ENCODE measurements around the gene RBM34. TPM values are rescaled to one million over a fixed set of nuclear protein-coding genes. Genes with fewer than 3 reads are reported as not detected.

RBM34 gene
- total and polyA plus RNA-seq, 4 donors = 51.0 to 71.7 (median 54.7) TPM

DNA sequence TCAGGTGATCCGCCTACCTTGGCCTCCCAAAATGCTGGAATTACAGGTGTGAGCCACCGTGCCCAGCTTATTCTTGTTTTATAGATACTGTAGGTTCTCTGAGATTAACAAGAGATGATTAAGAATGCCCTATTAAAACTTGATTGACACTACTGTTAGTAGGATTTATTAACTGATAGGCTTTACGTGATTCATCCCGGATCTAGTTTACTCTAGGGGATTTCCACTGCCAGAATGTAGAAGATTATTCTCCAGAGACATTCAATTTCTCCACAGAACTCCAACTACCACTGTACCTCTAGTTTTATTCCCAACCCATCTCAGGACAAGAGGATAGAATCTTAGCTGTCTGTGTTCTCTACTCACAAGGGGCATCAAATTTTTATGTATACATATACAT lies 26.3 kb upstream of the RBM34 start:
- Histone ChIP-seq H3K4me1 (ENCODE audit: control insufficient read depth in 1 of 2, insufficient read depth in 2 of 2, low read length in 2 of 2) (peaks cover 0 to 3% of the 10 kb centered on the region in 2 donors), H3K27me3 (ENCODE audit: control insufficient read depth in 1 of 2, insufficient read depth in 2 of 2, low read length in 1 of 2) (no peaks in the 10 kb centered on the region), H3K27ac (ENCODE audit: low read depth in 1 of 2, low read length in 2 of 2) (no peak overlapping the region), H3K9me3 (ENCODE audit: control insufficient read depth, low read length) (no peaks in the 10 kb centered on the region), H3K36me3 (ENCODE audit: control insufficient read depth in 1 of 2, insufficient read depth in 2 of 2, low read length in 1 of 2) (no peaks in the 10 kb centered on the region), H3K4me3 (ENCODE audit: low read length in 2 of 2) (no peak overlapping the region)
- DNase-seq (no peak), ATAC-seq (ENCODE audit: low FRiP score) (no peak)
- 86 to 87% methylated on average over 4 of the region's 4 CpGs for WGBS, 2 donors
- intact Hi-C loops (cut with DNase I) = no loop called here

DNA sequence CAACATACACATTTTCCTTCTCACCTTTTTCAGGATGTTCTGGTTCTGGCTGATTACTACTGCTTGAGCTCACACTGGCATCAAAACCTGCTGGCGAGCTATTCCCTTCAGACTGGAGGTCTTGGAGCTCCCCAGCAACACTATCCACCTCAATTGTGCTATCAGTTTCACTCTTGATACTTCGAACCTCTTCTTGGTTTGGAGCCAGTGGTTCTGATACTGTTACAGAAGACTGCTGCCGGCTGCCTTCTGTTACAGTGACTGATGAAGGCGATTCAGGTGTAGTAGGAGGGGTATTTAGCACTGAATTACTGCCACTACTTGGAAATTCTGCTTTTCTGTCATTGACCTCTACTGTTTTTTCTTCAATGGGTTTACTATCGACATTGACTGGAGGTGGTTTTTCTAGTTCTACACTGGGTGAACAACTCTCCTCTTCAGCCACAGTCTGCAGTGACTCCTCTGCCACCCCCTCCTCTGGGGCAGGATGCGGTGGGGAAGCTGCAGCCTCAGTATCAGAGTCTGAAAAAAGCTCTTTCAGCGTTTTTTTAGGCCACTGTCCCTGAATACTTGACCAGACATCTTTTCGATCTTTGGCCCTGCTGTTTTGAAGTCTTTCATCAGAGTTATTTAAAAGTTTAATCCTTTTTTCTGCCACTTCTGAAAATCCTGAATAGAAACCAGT lies 20.7 kb upstream of the RBM34 start:
- Histone ChIP-seq H3K4me1 (ENCODE audit: control insufficient read depth in 1 of 2, insufficient read depth in 2 of 2, low read length in 2 of 2) (no peaks in the 10 kb centered on the region), H3K9me3 (ENCODE audit: control insufficient read depth, low read length) (no peaks in the 10 kb centered on the region), H3K27me3 (ENCODE audit: control insufficient read depth in 1 of 2, insufficient read depth in 2 of 2, low read length in 1 of 2) (no peaks in the 10 kb centered on the region), H3K27ac (ENCODE audit: low read depth in 1 of 2, low read length in 2 of 2) (no peak overlapping the region), H3K36me3 (ENCODE audit: control insufficient read depth in 1 of 2, insufficient read depth in 2 of 2, low read length in 1 of 2) (peaks cover 0 to 3% of the 10 kb centered on the region in 2 donors), H3K4me3 (ENCODE audit: low read length in 2 of 2) (no peak overlapping the region)
- intact Hi-C loops (cut with DNase I) = no loop called here
- DNase-seq (no peak), ATAC-seq (ENCODE audit: low FRiP score) (no peak)
- WGBS, 2 donors = 77 to 81% methylated on average over 8 of the region's 8 CpGs

DNA sequence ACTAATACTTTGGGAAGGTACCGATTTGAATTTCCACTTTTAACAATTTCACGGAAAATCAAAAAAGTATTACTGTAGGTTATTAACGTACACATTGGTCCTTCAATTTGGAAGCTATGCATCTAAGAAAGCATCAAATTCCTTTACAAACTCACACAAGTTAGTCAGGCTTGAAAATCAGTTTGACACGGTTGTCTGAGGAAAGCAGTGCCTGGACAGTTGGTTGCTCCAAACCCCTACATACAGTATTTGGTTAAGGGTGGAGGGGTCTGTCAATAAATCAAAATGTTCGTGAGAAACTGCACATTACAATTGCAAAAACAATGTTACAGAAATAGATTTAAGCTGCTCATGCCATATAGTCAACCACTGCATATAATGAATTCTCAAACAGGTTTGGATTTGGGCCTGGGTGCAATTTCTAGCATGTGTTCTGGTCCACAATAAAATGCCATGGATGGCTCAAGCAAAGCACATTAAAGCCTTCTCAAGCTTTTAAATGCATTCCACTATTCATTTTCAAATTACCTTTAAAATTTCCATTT lies 19.9 kb upstream of the RBM34 start:
- 64 to 72% methylated on average over 5 of the region's 5 CpGs for WGBS, 2 donors
- Histone ChIP-seq H3K4me3 (ENCODE audit: low read length in 2 of 2) (no peak overlapping the region), H3K27me3 (ENCODE audit: control insufficient read depth in 1 of 2, insufficient read depth in 2 of 2, low read length in 1 of 2) (no peaks in the 10 kb centered on the region), H3K4me1 (ENCODE audit: control insufficient read depth in 1 of 2, insufficient read depth in 2 of 2, low read length in 2 of 2) (no peaks in the 10 kb centered on the region), H3K9me3 (ENCODE audit: control insufficient read depth, low read length) (no peaks in the 10 kb centered on the region), H3K36me3 (ENCODE audit: control insufficient read depth in 1 of 2, insufficient read depth in 2 of 2, low read length in 1 of 2) (peaks cover 0 to 3% of the 10 kb centered on the region in 2 donors), H3K27ac (ENCODE audit: low read depth in 1 of 2, low read length in 2 of 2) (no peak overlapping the region)
- intact Hi-C loops (cut with DNase I) = no loop called here
- DNase-seq (no peak), ATAC-seq (ENCODE audit: low FRiP score) (no peak)

DNA sequence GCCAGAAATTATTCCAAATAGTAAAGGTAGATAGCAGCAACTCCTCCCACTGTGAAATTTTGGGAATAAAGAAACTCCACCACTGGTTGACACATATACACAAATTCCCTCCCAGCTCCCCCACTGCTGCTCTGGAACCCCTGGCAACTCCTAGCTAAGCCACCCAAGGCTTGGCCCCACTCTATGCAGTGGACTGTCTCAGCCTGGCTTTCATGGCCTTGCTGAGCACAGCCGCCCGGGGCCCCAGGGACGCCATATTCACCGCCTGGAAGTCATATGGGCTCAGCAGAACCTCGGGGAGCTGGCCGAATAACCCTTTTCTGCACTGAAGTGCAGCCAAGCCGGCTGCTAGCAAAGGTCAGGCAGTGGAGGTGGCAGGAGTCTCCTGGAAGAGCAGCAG lies 15.4 kb upstream of the RBM34 start:
- ATAC-seq (ENCODE audit: low FRiP score) = no peak

DNA sequence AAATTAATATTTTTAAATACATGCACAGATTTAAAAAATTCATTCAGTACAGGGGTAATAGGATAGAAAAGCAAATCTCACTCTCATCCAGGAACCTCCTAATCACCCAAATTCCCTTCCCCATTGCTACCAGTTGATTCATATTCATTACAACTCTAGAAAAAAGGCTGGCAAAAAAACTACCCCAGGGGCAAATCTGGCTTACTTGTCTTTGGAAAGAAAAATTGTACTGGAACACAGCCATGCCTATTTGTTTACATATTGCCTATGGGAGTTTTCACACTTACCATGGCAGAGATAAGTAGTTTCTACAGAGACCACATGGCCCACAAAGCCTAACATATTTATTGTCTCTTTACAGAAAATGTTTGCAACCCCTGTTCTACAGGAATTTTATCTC lies 8.9 kb upstream of the RBM34 start:
- no peaks in the 10 kb centered on the region for H3K36me3 ChIP-seq (ENCODE audit: control insufficient read depth in 1 of 2, insufficient read depth in 2 of 2, low read length in 1 of 2)
- H3K27ac ChIP-seq (ENCODE audit: low read depth in 1 of 2, low read length in 2 of 2) = no peak overlapping the region
- intact Hi-C loops (cut with DNase I) = loop anchor here in 1 of 2 donors (10.0 kb wide), 1 partner anchor 245 kb away; no protein-coding TSS in a partner anchor
- H3K4me1 ChIP-seq (ENCODE audit: control insufficient read depth in 1 of 2, insufficient read depth in 2 of 2, low read length in 2 of 2) = no peaks in the 10 kb centered on the region
- no peaks in the 10 kb centered on the region for H3K9me3 ChIP-seq (ENCODE audit: control insufficient read depth, low read length)
- DNase-seq (no peak), ATAC-seq (ENCODE audit: low FRiP score) (no peak)
- no peaks in the 10 kb centered on the region for H3K27me3 ChIP-seq (ENCODE audit: control insufficient read depth in 1 of 2, insufficient read depth in 2 of 2, low read length in 1 of 2)
- no peak overlapping the region for H3K4me3 ChIP-seq (ENCODE audit: low read length in 2 of 2)

More for the DNA sequence above, 15.4 kb upstream of the RBM34 start:
- no peaks in the 10 kb centered on the region for H3K4me1 ChIP-seq (ENCODE audit: control insufficient read depth in 1 of 2, insufficient read depth in 2 of 2, low read length in 2 of 2)
- no peaks in the 10 kb centered on the region for H3K36me3 ChIP-seq (ENCODE audit: control insufficient read depth in 1 of 2, insufficient read depth in 2 of 2, low read length in 1 of 2)
- no peak for DNase-seq
- H3K9me3 ChIP-seq (ENCODE audit: control insufficient read depth, low read length) = no peaks in the 10 kb centered on the region
- intact Hi-C loops (cut with DNase I) = no loop called here
- H3K27me3 ChIP-seq (ENCODE audit: control insufficient read depth in 1 of 2, insufficient read depth in 2 of 2, low read length in 1 of 2) = no peaks in the 10 kb centered on the region
- no peak overlapping the region for H3K4me3 ChIP-seq (ENCODE audit: low read length in 2 of 2)
- H3K27ac ChIP-seq (ENCODE audit: low read depth in 1 of 2, low read length in 2 of 2) = no peak overlapping the region
- WGBS, 2 donors = 79 to 82% methylated on average over 7 of the region's 7 CpGs

DNA sequence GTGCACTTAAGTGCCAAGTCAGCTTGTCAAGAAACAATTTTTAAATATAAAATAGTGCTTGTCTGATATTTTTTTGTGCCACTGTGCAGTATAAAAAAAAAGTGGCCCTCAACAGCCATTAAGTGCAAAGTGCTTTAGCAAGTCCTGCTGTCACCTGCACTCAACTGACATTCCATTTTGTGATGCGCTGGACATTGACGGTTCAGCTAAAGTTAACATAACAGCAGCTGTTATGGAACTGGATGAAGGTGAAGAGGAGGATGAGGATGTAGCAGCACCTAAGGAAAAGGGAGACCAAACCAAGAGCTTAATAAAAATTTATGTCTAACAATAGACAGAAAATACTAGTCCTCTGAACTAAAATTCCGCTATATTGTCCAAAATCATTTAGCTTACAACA lies 7.3 kb upstream of the RBM34 start:
- Histone ChIP-seq H3K4me3 (ENCODE audit: low read length in 2 of 2) (no peak overlapping the region), H3K27me3 (ENCODE audit: control insufficient read depth in 1 of 2, insufficient read depth in 2 of 2, low read length in 1 of 2) (no peaks in the 10 kb centered on the region), H3K27ac (ENCODE audit: low read depth in 1 of 2, low read length in 2 of 2) (no peak overlapping the region), H3K9me3 (ENCODE audit: control insufficient read depth, low read length) (no peaks in the 10 kb centered on the region), H3K4me1 (ENCODE audit: control insufficient read depth in 1 of 2, insufficient read depth in 2 of 2, low read length in 2 of 2) (no peaks in the 10 kb centered on the region), H3K36me3 (ENCODE audit: control insufficient read depth in 1 of 2, insufficient read depth in 2 of 2, low read length in 1 of 2) (no peaks in the 10 kb centered on the region)
- intact Hi-C loops (cut with DNase I) = loop anchor here in 1 of 2 donors (10.0 kb wide), 1 partner anchor 246 kb away; no protein-coding TSS in a partner anchor
- WGBS, 2 donors = 90 to 92% methylated on average over 3 of the region's 3 CpGs
- DNase-seq = no peak
- no peak for ATAC-seq (ENCODE audit: low FRiP score)

DNA sequence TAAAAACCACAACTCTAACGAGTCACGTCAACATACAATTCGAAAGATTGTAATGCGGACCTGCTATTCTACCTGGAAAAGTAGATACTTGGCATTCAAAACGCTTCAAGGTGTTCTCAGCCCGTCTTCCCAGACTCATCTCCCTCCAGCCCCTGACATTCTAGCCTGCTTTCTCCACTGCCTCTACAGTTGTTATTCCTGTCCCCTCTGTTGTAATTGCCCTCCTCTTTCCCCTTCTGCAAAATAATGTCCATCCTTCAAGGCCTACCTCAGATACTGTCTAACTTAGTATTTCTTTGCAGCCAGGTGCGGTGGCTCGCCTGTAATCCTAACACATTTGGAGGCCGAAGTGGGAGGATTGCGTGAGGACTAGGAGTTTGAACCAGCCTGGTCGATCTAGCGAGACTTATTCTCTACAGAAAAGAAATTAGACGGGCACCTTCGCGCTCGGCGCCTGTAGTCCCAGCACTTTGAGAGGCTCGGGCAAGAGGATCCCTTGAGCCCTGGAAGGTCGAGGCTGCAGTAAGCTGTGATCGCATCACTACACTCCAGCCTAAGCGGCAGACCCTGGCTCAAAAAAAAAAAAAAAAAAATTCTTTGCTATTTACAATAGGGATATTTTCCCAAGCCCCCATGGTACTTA lies 756 bp upstream of the RBM34 start:
- Histone ChIP-seq H3K4me3 (ENCODE audit: low read length in 2 of 2) (peak overlapping the region; percentile 65 to 84), H3K9me3 (ENCODE audit: control insufficient read depth, low read length) (no peaks in the 10 kb centered on the region), H3K27ac (ENCODE audit: low read depth in 1 of 2, low read length in 2 of 2) (no peak overlapping the region), H3K27me3 (ENCODE audit: control insufficient read depth in 1 of 2, insufficient read depth in 2 of 2, low read length in 1 of 2) (no peaks in the 10 kb centered on the region), H3K36me3 (ENCODE audit: control insufficient read depth in 1 of 2, insufficient read depth in 2 of 2, low read length in 1 of 2) (no peaks in the 10 kb centered on the region), H3K4me1 (ENCODE audit: control insufficient read depth in 1 of 2, insufficient read depth in 2 of 2, low read length in 2 of 2) (no peaks in the 10 kb centered on the region)
- DNase-seq (no peak), ATAC-seq (ENCODE audit: low FRiP score) (peak; percentile 15)
- 62 to 64% methylated on average over 21 of the region's 21 CpGs for WGBS, 2 donors
- intact Hi-C loops (cut with DNase I) = loop anchor here in 1 of 2 donors (10.0 kb wide), 1 partner anchor 253 kb away; no protein-coding TSS in a partner anchor

DNA sequence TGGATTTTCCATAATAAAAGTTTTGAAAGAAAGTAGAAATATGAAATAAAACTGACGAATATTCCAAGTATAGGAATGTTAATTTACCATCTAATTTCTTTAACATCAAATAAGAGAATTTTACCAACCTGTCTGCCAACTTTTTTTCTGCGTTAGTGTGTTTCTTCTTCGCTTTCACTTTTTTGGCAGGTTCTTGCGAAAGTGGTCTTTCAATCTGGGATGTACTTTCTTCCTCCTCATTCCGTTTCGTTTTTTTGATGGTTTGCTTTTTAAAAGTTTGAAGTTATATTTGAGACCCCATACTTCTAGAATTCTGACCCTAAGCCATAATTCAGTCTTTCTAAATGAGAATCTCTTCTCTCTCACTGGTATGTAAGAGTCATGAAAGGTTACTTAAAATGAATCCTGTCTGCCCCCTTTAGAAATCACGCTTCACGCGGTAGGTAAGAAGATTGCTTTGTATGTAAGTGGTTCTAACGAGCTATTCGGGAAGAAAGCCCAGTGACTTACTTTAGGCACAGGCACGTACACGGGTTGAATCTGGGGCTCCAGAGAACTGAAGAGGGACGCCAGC lies 580 bp downstream of the RBM34 start:
- no peak for DNase-seq
- Histone ChIP-seq H3K4me3 (ENCODE audit: low read length in 2 of 2) (peak overlapping the region; percentile 59 to 84), H3K9me3 (ENCODE audit: control insufficient read depth, low read length) (no peaks in the 10 kb centered on the region), H3K27ac (ENCODE audit: low read depth in 1 of 2, low read length in 2 of 2) (peak overlapping the region; percentile 79 to 84), H3K36me3 (ENCODE audit: control insufficient read depth in 1 of 2, insufficient read depth in 2 of 2, low read length in 1 of 2) (no peaks in the 10 kb centered on the region), H3K4me1 (ENCODE audit: control insufficient read depth in 1 of 2, insufficient read depth in 2 of 2, low read length in 2 of 2) (no peaks in the 10 kb centered on the region), H3K27me3 (ENCODE audit: control insufficient read depth in 1 of 2, insufficient read depth in 2 of 2, low read length in 1 of 2) (no peaks in the 10 kb centered on the region)
- WGBS, 2 donors = 5 to 6% methylated on average over 14 of the region's 14 CpGs
- intact Hi-C loops (cut with DNase I) = loop anchor here in 1 of 2 donors (10.0 kb wide), 1 partner anchor 254 kb away; no protein-coding TSS in a partner anchor
- ATAC-seq (ENCODE audit: low FRiP score) = peak; percentile 29
